ENCODE results near the gene ATG16L1.

ATG16L1 gene

GRCh38 chr2:233336541-233336940, 85.1 kb downstream of the ATG16L1 start:
- no peak for DNase-seq

GRCh38 chr2:233338046-233338445, 86.6 kb downstream of the ATG16L1 start:
- DNase-seq: peak; percentile 58

GRCh38 chr2:233338812-233339368, 87.4 kb downstream of the ATG16L1 start:
- DNase-seq: no peak

- DNase-seq: no peak
Observed at GRCh38 chr2:233339427-233339826, 88.0 kb downstream of the ATG16L1 start.

GRCh38 chr2:233341296-233341695, 89.8 kb downstream of the ATG16L1 start:
- no peak for DNase-seq

GRCh38 chr2:233342301-233342700, 90.8 kb downstream of the ATG16L1 start:
- DNase-seq: peak; percentile 10

- peak; percentile 25 for DNase-seq
Observed at GRCh38 chr2:233343171-233343705, 91.8 kb downstream of the ATG16L1 start.

Measured in activated effector memory CD4-positive, alpha-beta T cell treated with anti-CD3 and anti-CD28 coated beads, Interleukin-2, amount 50 U/mL, for 16 hours (primary cell).